Measurements from ENCODE around the gene PAIP2.

- TF ChIP-seq EP300 (IDR thresholded peaks at IDR 0.05) (no peak), POLR2A (IDR thresholded peaks at IDR 0.05) (no peak)
- TF ChIP-seq, protein P1, sequence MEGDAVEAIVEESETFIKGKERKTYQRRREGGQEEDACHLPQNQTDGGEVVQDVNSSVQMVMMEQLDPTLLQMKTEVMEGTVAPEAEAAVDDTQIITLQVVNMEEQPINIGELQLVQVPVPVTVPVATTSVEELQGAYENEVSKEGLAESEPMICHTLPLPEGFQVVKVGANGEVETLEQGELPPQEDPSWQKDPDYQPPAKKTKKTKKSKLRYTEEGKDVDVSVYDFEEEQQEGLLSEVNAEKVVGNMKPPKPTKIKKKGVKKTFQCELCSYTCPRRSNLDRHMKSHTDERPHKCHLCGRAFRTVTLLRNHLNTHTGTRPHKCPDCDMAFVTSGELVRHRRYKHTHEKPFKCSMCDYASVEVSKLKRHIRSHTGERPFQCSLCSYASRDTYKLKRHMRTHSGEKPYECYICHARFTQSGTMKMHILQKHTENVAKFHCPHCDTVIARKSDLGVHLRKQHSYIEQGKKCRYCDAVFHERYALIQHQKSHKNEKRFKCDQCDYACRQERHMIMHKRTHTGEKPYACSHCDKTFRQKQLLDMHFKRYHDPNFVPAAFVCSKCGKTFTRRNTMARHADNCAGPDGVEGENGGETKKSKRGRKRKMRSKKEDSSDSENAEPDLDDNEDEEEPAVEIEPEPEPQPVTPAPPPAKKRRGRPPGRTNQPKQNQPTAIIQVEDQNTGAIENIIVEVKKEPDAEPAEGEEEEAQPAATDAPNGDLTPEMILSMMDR (IDR thresholded peaks at IDR 0.05) = no peak
Observed at GRCh38 chr5:139390639-139391569, 49.2 kb downstream of the PAIP2 start.
